HUES48 (cell line): ENCODE measurements around the gene DKC1.
A peak's percentile ranks its signal among the peaks of the same experiment; 100 is the strongest.
"Not testable (repeated sequence)": the region's sequence is repeated elsewhere in the genome, so short reads cannot be mapped to it uniquely, and the experiment has no call there.

Experiments used
- H3K27ac ChIP-seq: one replicate; pipeline ENCODE4 v1.7.0; 2013; ENCODE audit warnings: low read depth, low read length, inconsistent platforms
- H3K27me3 ChIP-seq: 2 replicates; pipeline ENCODE4 v1.6.1; 2013; ENCODE audit warnings: mild to moderate bottlenecking, low read length; ENCODE audit not compliant: control insufficient read depth, insufficient read depth
- H3K36me3 ChIP-seq: 2 replicates; pipeline ENCODE4 v1.6.1; 2013; ENCODE audit warnings: low read length; ENCODE audit not compliant: control insufficient read depth, insufficient read depth
- H3K4me1 ChIP-seq: 2 replicates; pipeline ENCODE4 v1.6.1; 2013; ENCODE audit warnings: mild to moderate bottlenecking, low read length; ENCODE audit not compliant: control insufficient read depth, insufficient read depth
- H3K4me3 ChIP-seq: 2 replicates; pipeline ENCODE4 v1.5.1; 2013; ENCODE audit warnings: mild to moderate bottlenecking, low read depth, low read length
- H3K9ac ChIP-seq: 2 replicates; pipeline ENCODE4 v1.6.1; 2013; ENCODE audit warnings: mild to moderate bottlenecking, low read depth, low read length, moderate library complexity
- H3K9me3 ChIP-seq: 2 replicates; pipeline ENCODE4 v1.6.1; 2013; ENCODE audit warnings: low read length; ENCODE audit not compliant: control insufficient read depth, insufficient read depth

DKC1 gene

DNA sequence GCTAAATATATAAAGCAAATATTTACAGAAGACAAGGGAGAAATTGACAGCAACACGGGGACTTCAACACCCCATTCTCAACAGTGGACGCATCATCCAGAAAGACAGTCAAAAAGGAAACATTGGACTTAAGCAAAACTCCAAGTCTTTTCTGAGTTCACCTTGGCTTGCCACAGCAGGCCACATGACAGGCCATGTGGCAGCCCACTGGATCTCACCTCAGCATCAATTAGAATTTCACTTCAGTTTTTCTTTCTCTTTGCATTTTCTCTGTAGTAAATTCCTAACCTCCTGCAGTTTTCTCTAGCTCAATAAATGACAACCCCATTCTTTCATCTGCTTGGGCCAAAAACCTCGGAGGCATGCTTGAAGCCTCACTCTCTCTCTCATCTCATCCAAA is 59.4 kb downstream of the DKC1 start:
- Histone ChIP-seq H3K27me3 (no peaks in the 10 kb centered on the region), H3K4me1 (peaks cover 24% of the 10 kb centered on the region), H3K27ac (peak overlapping the region; percentile 82), H3K36me3 (no peaks in the 10 kb centered on the region), H3K9ac (no peak overlapping the region), H3K4me3 (no peak overlapping the region), H3K9me3 (peaks cover 46% of the 10 kb centered on the region)

DNA sequence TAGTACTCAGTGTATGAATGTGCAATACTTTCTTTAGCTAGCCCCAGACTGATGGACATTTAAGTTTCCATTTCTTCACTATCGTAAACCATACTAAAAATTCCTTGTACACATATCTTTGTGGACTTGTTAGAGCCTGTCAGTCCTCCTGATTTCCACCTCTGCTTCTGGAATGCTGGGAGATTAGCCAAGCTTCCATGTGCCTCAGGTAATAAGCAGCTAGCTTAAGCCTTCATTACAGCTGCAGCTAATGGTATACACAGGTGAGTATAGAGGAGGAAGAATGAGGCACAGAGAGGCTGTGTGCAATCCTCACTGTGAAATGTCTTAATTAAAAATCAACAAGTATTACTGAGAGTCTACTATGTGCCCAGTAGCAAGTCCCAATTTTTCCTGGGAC is 62.0 kb downstream of the DKC1 start:
- Histone ChIP-seq H3K36me3 (no peaks in the 10 kb centered on the region), H3K27me3 (no peaks in the 10 kb centered on the region), H3K4me3 (no peak overlapping the region), H3K9ac (no peak overlapping the region), H3K4me1 (peaks cover 24% of the 10 kb centered on the region), H3K9me3 (peaks cover 49% of the 10 kb centered on the region), H3K27ac (no peak overlapping the region)

DNA sequence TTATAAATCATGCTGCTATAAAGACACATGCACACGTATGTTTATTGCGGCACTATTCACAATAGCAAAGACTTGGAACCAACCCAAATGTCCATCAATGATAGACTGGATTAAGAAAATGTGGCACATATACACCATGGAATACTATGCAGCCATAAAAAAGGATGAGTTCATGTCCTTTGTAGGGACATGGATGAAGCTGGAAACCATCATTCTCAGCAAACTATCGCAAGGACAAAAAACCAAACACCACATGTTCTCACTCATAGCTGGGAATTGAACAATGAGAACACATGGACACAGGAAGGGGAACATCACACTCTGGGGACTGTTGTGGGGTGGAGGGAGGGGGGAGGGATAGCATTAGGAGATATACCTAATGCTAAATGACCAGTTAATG is 62.9 kb downstream of the DKC1 start:
- peaks cover 18% of the 10 kb centered on the region for H3K4me1 ChIP-seq
- H3K27ac ChIP-seq, H3K36me3 ChIP-seq, H3K27me3 ChIP-seq, H3K9ac ChIP-seq, H3K4me3 ChIP-seq: not testable (repeated sequence)
- H3K9me3 ChIP-seq: peaks cover 45% of the 10 kb centered on the region
